ENCODE results near the gene SREBF1. TPM values are rescaled to one million over a fixed set of nuclear protein-coding genes. Genes with fewer than 3 reads are reported as not detected.

Gene SREBF1
- total and polyA plus RNA-seq, 2 of the 8 experiments (the other 6 are each of a cell fraction or from before 2014, with no cell fraction given) = 28.6 to 70.8 TPM

- Histone ChIP-seq H3K79me1 (ENCODE audit: low read depth, low read length) (no peaks in the 10 kb centered on the region), H3K23me2 (ENCODE audit: low read depth, low read length) (peaks cover 19% of the 10 kb centered on the region; the same call in 1 of the 2 replicates), H2BK120ac (replicated peaks; ENCODE audit: low read depth, low read length) (no peak overlapping the region), H4K8ac (ENCODE audit: extremely low read depth, insufficient read depth, low read length) (peak overlapping the region; percentile 19; the same call in 1 of the 2 replicates), H3K4me3 (ENCODE audit: extremely low read depth in 1 of 4, insufficient read depth in 2 of 4, low read depth in 3 of 4, low read length in 4 of 4) (peak overlapping the region; percentile 58 to 75 (median 62)), H4K91ac (replicated peaks; ENCODE audit: insufficient read length, low read length) (no peak overlapping the region), H2BK12ac (ENCODE audit: low read depth, low read length) (0 out of 2 replicates have a peak overlapping the region, but pooled peaks have one; percentile 2), H2BK15ac (ENCODE audit: low read length) (no peak overlapping the region), H4K20me1 (replicated peaks in 1 of 2; ENCODE audit: control insufficient read depth in 1 of 2, insufficient read depth in 2 of 2, low read length in 2 of 2) (peaks cover 0 to 1% of the 10 kb centered on the region in 2 experiments), H3K23ac (ENCODE audit: insufficient read length) (no peak overlapping the region), H2BK20ac (ENCODE audit: low read length) (no peak overlapping the region), H3K4me1 (replicated peaks in 1 of 4; ENCODE audit: control insufficient read depth in 3 of 4, insufficient read depth in 4 of 4, low read length in 3 of 4) (peaks cover 20 to 35% (median 27%) of the 10 kb centered on the region in 4 experiments), H3K79me2 (ENCODE audit: control insufficient read depth in 1 of 2, insufficient read depth in 2 of 2, low read length in 2 of 2) (no peaks in the 10 kb centered on the region), H3K4ac (replicated peaks; ENCODE audit: insufficient read length, low read depth, low read length) (no peak overlapping the region), H3K4me2 (ENCODE audit: insufficient read depth in 1 of 2, low read depth in 2 of 2, low read length in 2 of 2) (peak overlapping the region; percentile 68 to 90), H3K27ac (ENCODE audit: low read depth, low read length) (no peak overlapping the region), H2AFZ (ENCODE audit: low read length) (no peak overlapping the region), H3K56ac (replicated peaks; ENCODE audit: insufficient read length, low read depth, low read length) (no peak overlapping the region), H3K18ac (ENCODE audit: extremely low read depth, low read length) (peak overlapping the region; percentile 81), H3K36me3 (ENCODE audit: control insufficient read depth in 2 of 4, insufficient read depth in 4 of 4, low read length in 3 of 4) (no peaks in the 10 kb centered on the region), H3K9ac (replicated peaks in 1 of 4; ENCODE audit: extremely low read depth in 1 of 4, low read depth in 3 of 4, low read length in 3 of 4) (no peak overlapping the region), H3K9me3 (ENCODE audit: insufficient read depth in 2 of 2, low read depth in 1 of 2, low read length in 1 of 2) (no peaks in the 10 kb centered on the region), H2BK5ac (ENCODE audit: low read depth, low read length) (peak overlapping the region; percentile 44; the same call in 1 of the 2 replicates), H3K27me3 (replicated peaks in 1 of 4; ENCODE audit: control insufficient read depth in 3 of 4, extremely low read depth in 1 of 4, insufficient read depth in 3 of 4, low read length in 3 of 4) (peaks cover 1 to 34% (median 12%) of the 10 kb centered on the region in 4 experiments; a peak in 6 of 7 replicates), H2AK5ac (ENCODE audit: low read depth, low read length) (no peak overlapping the region), H4K5ac (ENCODE audit: insufficient read length, low read depth, low read length) (no peak overlapping the region), H3K14ac (ENCODE audit: insufficient read length) (no peak overlapping the region)
- ChIA-PET CTCF (ENCODE audit: partially characterized antibody) (interaction anchor here (0.6 to 2.9 kb wide), 26 partner anchors 9 to 133 kb away, joined by 3 to 11 read pairs (median 4); no protein-coding TSS in a partner anchor), POLR2A (ENCODE audit: partially characterized antibody) (interaction anchor here (0.8 to 2.3 kb wide), 14 partner anchors 15 to 106 kb away, joined by 3 to 7 read pairs (median 3); partner anchors contain the start of gene SREBF1)
- DNase-seq (ENCODE audit: low read depth in 1 of 2, low spot score in 2 of 2) = peak; percentile 50 to 77
- FAIRE-seq = peak; percentile 42
- 2% methylated on average over 10 of the region's 11 CpGs; no CpG with 5 or more reads in 1 of the 2 experiments for WGBS, 2 experiments (ENCODE audit: extremely low coverage in 1 of 2, insufficient coverage in 1 of 2, insufficient read length in 1 of 2, insufficient replicate concordance in 2 of 2, low coverage in 1 of 2, low lambda C conversion rate in 2 of 2, missing lambda C conversion rate in 1 of 2)
- TF ChIP-seq CBX8 (IDR thresholded peaks at IDR 0.05; ENCODE audit: borderline replicate concordance, low read depth, low read length) (no peak), CTCF (IDR thresholded peaks at IDR 0.05; ENCODE audit: control extremely low read depth in 1 of 3, insufficient read depth in 1 of 3, low read depth in 1 of 3, low read length in 3 of 3) (peak; percentile 32 to 68 (median 49); a peak in 3 of 4 replicates), CTBP2 (IDR thresholded peaks at IDR 0.05; ENCODE audit: borderline replicate concordance, insufficient read depth, insufficient read length, low read length) (peak; percentile 9), BACH1 (IDR thresholded peaks at IDR 0.05; ENCODE audit: low read length) (no peak), RAD21 (IDR thresholded peaks at IDR 0.05 in 1 of 2, conservative IDR thresholded peaks at IDR 0.05 in 1 of 2; ENCODE audit: low read depth in 2 of 2, low read length in 2 of 2) (peak; percentile 20 to 35; a peak in 3 of 4 replicates), NANOG (IDR thresholded peaks at IDR 0.05; ENCODE audit: insufficient read depth, low read depth, low read length, poor library complexity, severe bottlenecking) (no peak), POLR2A (IDR thresholded peaks at IDR 0.05; ENCODE audit: control extremely low read depth in 1 of 2, low read depth in 2 of 2, low read length in 2 of 2) (no peak), RBBP5 (IDR thresholded peaks at IDR 0.05; ENCODE audit: borderline replicate concordance, low read depth, low read length) (no peak)
These were observed 55.7 kb downstream of the SREBF1 start for GRCh38 chr17:17780922-17781590.
